IgD-negative memory B cell (primary cell): ENCODE results near the gene CERS5. TPM values are rescaled to one million over a fixed set of nuclear protein-coding genes. Genes with fewer than 3 reads are reported as not detected.

Experiments used
- H3K27ac Mint-ChIP-seq, 3 donors: one replicate each; pipeline ENCODE4 v1.8.0; 2020 to 2022; ENCODE audit warnings: mild to moderate bottlenecking in 3 of 3, mixed read lengths in 3 of 3, moderate library complexity in 1 of 3
- H3K27me3 Mint-ChIP-seq: one replicate; pipeline ENCODE4 v1.8.0; 2021; ENCODE audit warnings: mixed read lengths
- H3K36me3 Mint-ChIP-seq: one replicate; pipeline ENCODE4 v1.8.0; 2020; ENCODE audit warnings: mild to moderate bottlenecking, mixed read lengths
- H3K4me1 Mint-ChIP-seq, 3 donors: one replicate each; pipeline ENCODE4 v1.8.0; 2020 to 2022; ENCODE audit warnings: mixed read lengths in 3 of 3, mild to moderate bottlenecking in 1 of 3
- H3K4me3 Mint-ChIP-seq, 4 donors: one replicate each; pipeline ENCODE4 v1.8.0; 2020 to 2022; ENCODE audit warnings: mild to moderate bottlenecking in 4 of 4, mixed read lengths in 4 of 4, moderate library complexity in 3 of 4
- H3K9me3 Mint-ChIP-seq, 3 donors: one replicate each; pipeline ENCODE4 v1.8.0; 2020 to 2021; ENCODE audit warnings: mixed read lengths in 3 of 3, mild to moderate bottlenecking in 1 of 3
- polyA plus RNA-seq: library from polyadenylated mRNA; unstranded; fragments of 300-500 nt; fragmentation: Illumina TruSeq; gene quantifications from one replicate; pipeline ENCODE4 v1.2.3, GENCODE V29; 2021

Gene CERS5
- polyA plus RNA-seq, 1 donor from 2014 or later, result 30.7 TPM

GRCh38 chr12:50123203-50123602, 44.0 kb downstream of the CERS5 start:
- Mint-ChIP-seq H3K4me1 (peaks cover 21 to 30% (median 22%) of the 10 kb centered on the region in 3 donors), H3K27ac (peak overlapping the region in 1 of 3 donors; percentile 14), H3K27me3 (no peaks in the 10 kb centered on the region)

DNA sequence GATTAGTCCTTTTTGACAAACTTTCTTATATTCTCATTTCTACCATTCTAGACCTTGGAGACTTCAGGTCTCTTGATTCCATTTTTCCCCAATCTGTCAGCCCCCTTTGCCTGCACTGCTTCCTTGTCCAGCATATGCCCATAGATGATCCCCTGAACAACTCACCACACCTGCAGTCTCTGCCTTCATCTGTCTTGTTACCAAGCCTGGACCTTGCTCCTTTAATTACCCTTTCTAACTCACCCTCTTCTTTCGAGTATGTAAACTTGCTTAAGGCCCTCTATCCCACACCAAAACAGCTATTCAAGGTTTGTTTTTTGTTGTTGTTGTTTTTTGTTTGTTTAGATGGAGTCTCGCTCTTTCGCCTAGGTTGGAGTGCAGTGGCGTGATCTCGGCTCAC, 45.5 kb downstream of the CERS5 start:
- peak overlapping the region in 2 of 4 donors; percentile 15 to 24 for H3K4me3 Mint-ChIP-seq
- H3K36me3 Mint-ChIP-seq, result peaks cover 12% of the 10 kb centered on the region
- peak overlapping the region in 1 of 3 donors; percentile 37 for H3K27ac Mint-ChIP-seq
- no peaks in the 10 kb centered on the region for H3K27me3 Mint-ChIP-seq
- no peaks in the 10 kb centered on the region for H3K9me3 Mint-ChIP-seq
- H3K4me1 Mint-ChIP-seq, result peaks cover 21 to 30% (median 23%) of the 10 kb centered on the region in 3 donors

More at GRCh38 chr12:50123203-50123602, 44.0 kb downstream of the CERS5 start:
- Mint-ChIP-seq H3K9me3 (no peaks in the 10 kb centered on the region), H3K36me3 (peaks cover 12% of the 10 kb centered on the region), H3K4me3 (no peak overlapping the region)

DNA sequence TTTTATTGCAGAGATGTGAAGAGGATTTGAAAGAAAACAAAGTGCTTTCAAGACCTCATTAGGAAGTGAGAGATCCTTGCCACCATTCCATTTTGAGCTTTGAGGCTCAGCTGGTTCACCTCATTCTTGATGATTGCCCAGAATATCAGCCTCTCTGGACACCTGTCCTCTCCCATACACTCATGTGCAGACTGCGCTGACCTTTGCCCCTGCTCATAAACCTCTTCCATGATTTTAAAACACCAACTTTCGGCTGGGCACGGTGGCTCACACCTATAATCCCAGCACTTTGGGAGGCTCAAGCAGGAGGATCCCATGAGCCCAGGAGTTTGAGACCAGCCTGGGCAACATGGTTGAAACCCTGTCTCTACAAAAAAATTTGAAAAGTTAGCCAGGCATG, 46.2 kb downstream of the CERS5 start:
- peak overlapping the region in 1 of 4 donors; percentile 24 for H3K4me3 Mint-ChIP-seq
- no peak overlapping the region for H3K27ac Mint-ChIP-seq
- no peaks in the 10 kb centered on the region for H3K9me3 Mint-ChIP-seq
- H3K27me3 Mint-ChIP-seq, result no peaks in the 10 kb centered on the region
- H3K4me1 Mint-ChIP-seq, result peaks cover 21 to 35% (median 28%) of the 10 kb centered on the region in 3 donors
- H3K36me3 Mint-ChIP-seq, result peaks cover 12% of the 10 kb centered on the region

GRCh38 chr12:50120521-50120920, 46.6 kb downstream of the CERS5 start:
- H3K4me1 Mint-ChIP-seq, result peaks cover 17 to 35% (median 28%) of the 10 kb centered on the region in 3 donors
- H3K4me3 Mint-ChIP-seq, result no peak overlapping the region
- no peak overlapping the region for H3K27ac Mint-ChIP-seq
- no peaks in the 10 kb centered on the region for H3K27me3 Mint-ChIP-seq
- no peaks in the 10 kb centered on the region for H3K9me3 Mint-ChIP-seq
- H3K36me3 Mint-ChIP-seq, result peaks cover 9% of the 10 kb centered on the region

GRCh38 chr12:50119387-50119786, 47.8 kb downstream of the CERS5 start:
- no peak overlapping the region for H3K27ac Mint-ChIP-seq
- H3K9me3 Mint-ChIP-seq, result no peaks in the 10 kb centered on the region
- no peak overlapping the region for H3K4me3 Mint-ChIP-seq
- peaks cover 8% of the 10 kb centered on the region for H3K36me3 Mint-ChIP-seq
- no peaks in the 10 kb centered on the region for H3K27me3 Mint-ChIP-seq
- H3K4me1 Mint-ChIP-seq, result peaks cover 15 to 29% (median 25%) of the 10 kb centered on the region in 3 donors

DNA sequence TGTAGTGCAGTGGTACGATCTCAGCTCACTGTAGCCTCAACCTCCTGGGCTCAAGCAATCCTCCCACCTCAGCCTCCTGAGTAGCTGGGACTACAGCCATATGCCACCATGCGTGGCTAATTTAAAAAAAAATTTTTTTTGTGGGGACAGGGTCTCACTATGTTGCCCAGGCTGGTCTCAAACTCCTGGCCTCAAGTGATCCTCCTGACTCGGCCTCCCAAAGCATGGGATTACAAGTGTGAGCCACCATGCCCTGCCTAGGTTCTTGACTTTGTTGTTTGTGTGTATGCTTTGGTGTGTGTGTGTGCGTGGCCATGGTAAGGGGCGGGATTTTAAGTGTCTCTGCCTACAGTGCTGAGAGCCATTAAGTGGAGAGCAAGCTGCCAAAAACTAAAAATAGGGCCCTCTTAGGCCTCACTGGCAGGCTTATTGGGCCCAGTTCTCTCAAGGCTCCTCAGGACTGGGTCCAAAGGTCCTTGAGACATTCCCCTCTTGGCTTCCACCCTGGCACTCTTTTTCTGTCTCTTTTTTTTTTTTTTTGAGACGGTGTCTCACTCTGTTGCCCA, 50.0 kb downstream of the CERS5 start:
- Mint-ChIP-seq H3K9me3 (no peaks in the 10 kb centered on the region), H3K27me3 (no peaks in the 10 kb centered on the region), H3K36me3 (no peaks in the 10 kb centered on the region), H3K4me3 (peak overlapping the region in 1 of 4 donors; percentile 62), H3K4me1 (peaks cover 11 to 28% (median 25%) of the 10 kb centered on the region in 3 donors), H3K27ac (no peak overlapping the region)

DNA sequence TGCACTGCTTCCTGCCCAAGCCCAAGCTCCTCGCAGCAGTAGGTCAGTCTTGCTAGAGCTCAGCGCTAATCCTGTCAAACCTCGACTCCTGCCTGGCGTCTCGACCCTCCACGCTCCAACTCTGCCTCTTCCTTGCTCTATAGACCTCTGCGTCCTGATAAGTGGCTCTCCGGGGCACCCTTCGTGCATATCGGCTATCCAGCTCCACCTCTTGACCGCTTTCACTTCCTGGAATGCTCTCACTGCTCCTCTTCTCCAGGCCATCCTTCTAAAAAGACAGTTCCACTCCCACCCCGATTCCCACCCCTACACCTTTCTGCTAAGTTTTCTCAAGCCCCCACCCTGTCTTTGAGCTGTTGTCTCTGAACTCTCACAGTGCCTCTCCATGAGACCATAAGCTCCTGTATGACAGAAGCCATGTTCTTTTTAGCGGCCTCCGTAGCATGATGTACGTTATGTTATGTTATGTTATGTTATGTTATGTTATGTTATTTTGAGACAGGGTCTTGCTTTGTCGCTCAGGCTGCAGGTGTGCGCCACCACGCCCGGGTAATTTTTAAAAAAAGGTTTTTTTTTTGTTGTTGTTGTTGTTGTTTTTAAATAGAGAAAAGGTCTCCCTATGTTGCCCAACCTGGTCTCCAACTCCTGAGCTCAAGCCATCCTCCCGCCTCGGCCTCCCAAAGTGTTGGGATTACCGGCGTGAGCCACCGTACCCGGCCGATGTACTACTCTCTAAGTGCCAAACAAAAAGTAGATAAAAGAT, 54.5 kb downstream of the CERS5 start:
- peaks cover 22 to 37% (median 34%) of the 10 kb centered on the region in 3 donors for H3K4me1 Mint-ChIP-seq
- H3K27me3 Mint-ChIP-seq, result no peaks in the 10 kb centered on the region
- peak overlapping the region; percentile 93 to 99 (median 98) for H3K4me3 Mint-ChIP-seq
- no peaks in the 10 kb centered on the region for H3K36me3 Mint-ChIP-seq
- no peaks in the 10 kb centered on the region for H3K9me3 Mint-ChIP-seq
- H3K27ac Mint-ChIP-seq, result peak overlapping the region; percentile 91 to 99 (median 98)

GRCh38 chr12:50111693-50112455, 55.3 kb downstream of the CERS5 start, which contains the start of gene COX14:
Gene COX14, plus strand, starts transcription at chr12:50112236. Its CDS starts 7,808 bp downstream, at chr12:50120044.
- Mint-ChIP-seq H3K4me1 (peaks cover 22 to 38% (median 31%) of the 10 kb centered on the region in 3 donors), H3K27ac (peak within 1 kb of the TSS; percentile 91 to 99 (median 98)), H3K4me3 (peak within 1 kb of the TSS; percentile 93 to 99 (median 98)), H3K27me3 (no peaks in the 10 kb centered on the region), H3K36me3 (no peaks in the 10 kb centered on the region), H3K9me3 (no peaks in the 10 kb centered on the region)

GRCh38 chr12:50111395-50111692, 55.8 kb downstream of the CERS5 start:
- Mint-ChIP-seq H3K27ac (peak overlapping the region; percentile 91 to 99 (median 98)), H3K4me3 (peak overlapping the region; percentile 93 to 99 (median 98)), H3K27me3 (no peaks in the 10 kb centered on the region), H3K4me1 (peaks cover 22 to 34% (median 26%) of the 10 kb centered on the region in 3 donors), H3K9me3 (no peaks in the 10 kb centered on the region), H3K36me3 (no peaks in the 10 kb centered on the region)

DNA sequence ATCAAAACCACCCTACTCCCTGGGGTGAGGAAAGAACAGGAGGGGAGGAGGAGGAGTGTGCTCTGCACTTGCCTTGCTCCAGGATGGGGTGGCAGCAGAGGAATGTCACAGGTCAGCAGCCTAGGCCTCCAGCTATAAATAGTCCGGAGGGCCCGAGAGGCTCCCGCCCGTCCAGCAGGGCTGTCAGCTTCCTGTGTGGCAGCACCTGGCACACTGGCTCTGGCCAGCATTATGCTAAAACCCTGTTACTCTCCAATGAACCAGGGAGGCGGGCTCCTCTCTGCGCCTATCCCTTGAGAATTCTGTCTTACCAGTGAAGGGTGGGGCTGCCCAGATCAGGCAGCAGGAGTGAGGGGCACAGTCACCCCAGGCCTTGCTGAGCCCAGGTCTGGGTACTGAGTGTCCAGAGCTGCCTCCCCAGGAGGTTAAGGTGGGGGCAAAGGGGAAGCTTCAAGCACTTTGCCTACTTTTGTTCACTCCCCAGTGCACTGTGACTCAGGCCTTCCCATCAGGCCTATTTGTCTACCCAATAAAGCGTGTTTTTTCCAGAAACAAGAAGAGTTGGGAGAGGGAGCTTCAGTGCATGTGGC, 56.3 kb downstream of the CERS5 start:
- Mint-ChIP-seq H3K27ac (peak overlapping the region; percentile 91 to 99 (median 98)), H3K4me3 (peak overlapping the region; percentile 93 to 99 (median 98)), H3K4me1 (peaks cover 22 to 32% (median 23%) of the 10 kb centered on the region in 3 donors), H3K27me3 (no peaks in the 10 kb centered on the region), H3K9me3 (no peaks in the 10 kb centered on the region), H3K36me3 (peaks cover under 1% of the 10 kb centered on the region)

- Mint-ChIP-seq H3K36me3 (peaks cover 1% of the 10 kb centered on the region), H3K27ac (peak overlapping the region; percentile 91 to 99 (median 98)), H3K4me3 (peak overlapping the region; percentile 93 to 99 (median 98)), H3K9me3 (no peaks in the 10 kb centered on the region), H3K4me1 (peaks cover 21 to 28% (median 22%) of the 10 kb centered on the region in 3 donors), H3K27me3 (no peaks in the 10 kb centered on the region)
These were observed 56.9 kb downstream of the CERS5 start for GRCh38 chr12:50110127-50110761.

DNA sequence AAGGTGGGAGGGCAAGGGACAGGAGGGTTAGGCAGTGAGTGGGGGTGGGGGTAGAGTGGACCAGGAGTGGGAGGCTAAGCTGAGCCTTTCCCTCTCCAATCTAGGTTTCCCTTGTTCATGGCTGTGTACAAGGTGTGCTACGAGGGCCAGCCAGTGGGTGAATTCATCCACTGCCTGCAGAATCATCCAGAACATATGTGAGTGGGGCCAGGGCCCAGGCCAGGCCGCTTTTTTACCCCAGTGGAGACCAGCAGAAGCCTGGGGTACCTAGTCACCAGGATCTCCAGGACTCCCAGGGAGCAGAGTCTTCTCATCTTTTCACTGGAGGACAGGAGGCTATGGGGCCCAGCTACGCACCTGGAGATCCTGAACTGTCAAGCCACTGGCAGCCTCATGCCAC, 57.9 kb downstream of the CERS5 start:
- H3K27me3 Mint-ChIP-seq, result no peaks in the 10 kb centered on the region
- peak overlapping the region in 2 of 3 donors; percentile 71 to 86 for H3K27ac Mint-ChIP-seq
- H3K9me3 Mint-ChIP-seq, result no peaks in the 10 kb centered on the region
- no peak overlapping the region for H3K4me3 Mint-ChIP-seq
- peaks cover 1% of the 10 kb centered on the region for H3K36me3 Mint-ChIP-seq
- H3K4me1 Mint-ChIP-seq, result peaks cover 18 to 26% (median 18%) of the 10 kb centered on the region in 3 donors

DNA sequence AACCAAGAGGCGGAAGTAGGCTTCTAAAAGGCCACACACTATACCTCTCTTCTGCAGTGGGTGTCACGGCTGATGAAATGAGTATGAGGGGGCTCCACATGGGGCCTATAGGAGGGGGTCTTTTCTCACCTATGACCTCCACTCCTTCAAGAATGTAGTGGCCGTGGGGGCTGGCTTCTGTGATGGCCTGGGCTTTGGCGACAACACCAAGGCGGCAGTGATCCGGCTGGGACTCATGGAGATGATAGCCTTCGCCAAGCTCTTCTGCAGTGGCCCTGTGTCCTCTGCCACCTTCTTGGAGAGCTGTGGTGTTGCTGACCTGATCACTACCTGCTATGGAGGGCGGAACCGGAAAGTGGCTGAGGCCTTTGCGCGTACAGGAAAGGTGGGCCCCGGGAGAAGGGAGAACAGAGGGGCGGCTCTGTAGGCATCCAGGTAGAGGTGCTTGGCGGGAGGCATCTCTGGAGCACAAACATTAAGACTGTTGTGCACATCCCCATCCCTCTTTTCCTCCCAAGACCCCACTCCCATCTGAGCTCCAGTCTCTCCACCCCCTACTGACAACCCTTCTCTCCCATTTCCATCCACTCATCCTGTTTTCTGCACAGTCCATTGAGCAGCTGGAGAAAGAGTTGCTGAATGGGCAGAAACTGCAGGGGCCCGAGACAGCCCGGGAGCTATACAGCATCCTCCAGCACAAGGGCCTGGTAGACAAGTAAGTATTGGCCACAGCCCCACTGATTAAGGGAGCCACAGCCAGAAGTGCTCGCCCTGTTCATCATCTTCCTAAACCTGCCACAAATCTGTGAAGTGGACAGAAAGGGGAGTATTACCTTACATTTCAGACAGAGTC, 59.5 kb downstream of the CERS5 start:
- peaks cover 17 to 22% (median 17%) of the 10 kb centered on the region in 3 donors for H3K4me1 Mint-ChIP-seq
- H3K36me3 Mint-ChIP-seq, result peaks cover 1% of the 10 kb centered on the region
- H3K4me3 Mint-ChIP-seq, result peak overlapping the region in 2 of 4 donors; percentile 34 to 49
- H3K27me3 Mint-ChIP-seq, result no peaks in the 10 kb centered on the region
- H3K27ac Mint-ChIP-seq, result peak overlapping the region in 1 of 3 donors; percentile 36
- no peaks in the 10 kb centered on the region for H3K9me3 Mint-ChIP-seq
